Skeletal muscle cell (primary cell): ENCODE data around the gene RUFY3.
A peak's percentile ranks its signal among the peaks of the same experiment; 100 is the strongest.
"Not testable (repeated sequence)": the region's sequence is repeated elsewhere in the genome, so short reads cannot be mapped to it uniquely, and the experiment has no call there.

Experiments
- DNase-seq: peaks from one replicate; pipeline ENCODE4 v3.0.0-alpha.2; 2010; ENCODE audit warnings: low read depth
- H3K4me3 ChIP-seq: 2 replicates; pipeline ENCODE4 v1.5.1; 2011; ENCODE audit warnings: low read depth, mild to moderate bottlenecking, control low read depth, low read length, moderate library complexity

RUFY3 gene

DNA sequence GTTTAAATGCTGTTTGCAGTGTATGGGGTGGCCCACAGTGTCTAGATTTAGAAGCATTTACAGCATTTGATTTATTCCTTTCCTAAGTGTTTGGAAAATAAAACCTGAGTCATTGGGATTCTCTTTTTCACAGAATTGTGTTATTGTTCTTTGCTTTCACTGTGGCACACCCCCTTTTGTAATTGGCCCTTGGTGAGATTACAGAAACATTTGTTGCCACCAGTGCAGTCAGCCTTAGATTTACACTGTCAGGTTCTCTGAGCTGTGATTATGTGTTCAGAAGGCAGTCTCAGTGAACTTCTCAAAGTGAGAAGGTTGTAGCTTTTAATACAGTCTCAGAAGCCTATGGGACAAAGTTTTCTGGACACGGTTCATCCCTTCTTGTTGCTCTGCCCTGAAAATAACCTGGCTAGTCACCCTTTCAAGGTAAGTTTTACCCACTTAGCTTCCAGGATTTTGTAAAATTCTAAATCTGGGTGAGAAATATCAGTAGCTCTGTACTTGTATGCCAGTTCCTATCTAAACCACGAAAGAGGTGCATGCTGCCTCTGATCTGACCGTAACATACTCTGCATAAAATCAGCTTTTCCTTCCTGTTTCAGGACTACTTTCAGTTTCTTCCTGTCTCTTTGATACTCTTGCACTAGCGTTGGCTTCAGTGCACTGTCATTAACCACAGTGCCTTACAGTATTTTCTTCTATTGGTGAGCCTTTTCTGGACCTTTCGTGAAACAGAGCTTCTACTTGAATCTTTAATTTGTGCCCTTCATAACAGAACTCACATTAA is 12.6 kb downstream of the RUFY3 start:
- no peak for DNase-seq
- H3K4me3 ChIP-seq: peak overlapping the region; percentile 37

DNA sequence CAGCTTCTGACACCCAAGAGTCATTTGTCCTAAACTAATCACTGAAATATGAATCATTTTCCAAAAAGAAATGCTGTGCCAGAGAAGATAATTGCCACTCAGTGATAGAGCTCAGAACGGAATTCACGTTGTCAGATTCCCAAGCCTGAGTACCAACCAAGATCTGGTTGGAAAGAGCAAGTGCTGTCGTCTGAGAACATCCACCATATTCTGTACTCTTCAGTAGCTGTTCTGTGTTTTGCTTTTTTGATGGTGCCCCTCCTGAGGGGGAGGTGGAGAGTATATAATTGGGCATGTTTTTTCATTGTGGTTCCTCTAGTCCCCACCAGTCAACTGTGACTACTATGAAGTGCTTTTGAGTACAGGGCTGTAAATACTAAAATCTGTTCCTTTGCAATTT is 13.2 kb downstream of the RUFY3 start:
- no peak for DNase-seq
- peak overlapping the region; percentile 37 for H3K4me3 ChIP-seq

- DNase-seq, H3K4me3 ChIP-seq: not testable (repeated sequence)
Measured at GRCh38 chr4:70735915-70736314, 14.2 kb downstream of the RUFY3 start.

DNA sequence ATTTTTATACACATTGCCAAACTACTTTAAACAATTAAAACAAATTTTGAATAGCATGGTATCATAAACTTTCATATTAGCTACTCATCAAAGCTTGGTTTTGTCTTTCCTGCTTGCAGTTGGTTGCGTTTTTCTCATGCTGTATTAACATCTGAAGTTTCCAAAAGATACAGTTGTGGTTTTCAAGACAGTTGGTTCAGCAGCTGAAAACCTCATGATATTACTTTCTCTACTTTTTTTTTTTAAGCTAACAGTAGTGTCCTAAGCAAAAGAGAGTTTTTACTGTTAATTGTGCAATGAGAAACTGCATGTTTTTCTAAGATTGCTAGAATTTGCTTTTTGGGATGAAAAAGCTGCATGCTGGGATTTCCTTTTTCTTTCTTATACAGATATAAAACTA is 15.2 kb downstream of the RUFY3 start:
- DNase-seq: no peak
- H3K4me3 ChIP-seq: no peak overlapping the region

GRCh38 chr4:70737409-70737808 is 15.6 kb downstream of the RUFY3 start:
- no peak for DNase-seq
- H3K4me3 ChIP-seq: no peak overlapping the region

DNA sequence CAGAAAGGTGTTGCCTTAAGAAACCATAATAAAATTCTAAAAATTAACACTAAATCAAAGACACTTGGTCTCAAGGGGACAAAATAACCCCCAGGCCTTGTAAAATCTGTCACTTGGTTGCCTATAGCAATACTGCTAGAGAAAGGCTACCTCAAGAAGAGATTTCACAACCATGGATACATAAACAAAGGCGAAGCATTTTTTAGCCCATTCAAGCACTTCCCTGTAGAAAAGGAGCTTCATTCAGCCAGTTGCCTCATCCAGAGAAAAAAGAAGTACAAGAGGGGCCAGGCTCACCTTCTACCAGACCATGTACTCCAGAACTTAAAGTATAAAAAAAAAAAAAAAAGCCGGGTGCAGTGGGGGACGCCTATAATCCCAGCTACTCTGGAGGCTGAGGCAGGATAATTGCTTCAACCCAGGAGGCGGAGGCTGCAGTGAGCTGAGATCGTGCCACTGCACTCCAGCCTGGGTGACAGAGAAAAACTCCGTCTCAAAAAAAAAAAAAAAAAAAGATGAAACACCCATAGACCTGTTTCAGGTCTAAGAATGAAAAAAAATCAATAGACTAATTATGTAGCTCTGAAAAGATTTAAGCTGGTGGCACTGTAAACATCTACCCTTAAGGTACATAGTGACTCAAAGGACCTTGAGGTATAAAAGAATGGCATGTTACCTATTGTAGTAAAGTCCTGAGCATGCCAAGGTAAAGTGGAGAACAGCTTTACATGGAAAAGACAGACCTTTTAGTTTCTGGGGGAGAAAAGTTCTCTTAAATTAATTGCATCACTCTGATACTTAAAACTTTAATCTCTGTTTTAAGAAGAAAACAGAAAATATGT is 18.0 kb downstream of the RUFY3 start:
- DNase-seq: no peak
- H3K4me3 ChIP-seq: no peak overlapping the region

DNA sequence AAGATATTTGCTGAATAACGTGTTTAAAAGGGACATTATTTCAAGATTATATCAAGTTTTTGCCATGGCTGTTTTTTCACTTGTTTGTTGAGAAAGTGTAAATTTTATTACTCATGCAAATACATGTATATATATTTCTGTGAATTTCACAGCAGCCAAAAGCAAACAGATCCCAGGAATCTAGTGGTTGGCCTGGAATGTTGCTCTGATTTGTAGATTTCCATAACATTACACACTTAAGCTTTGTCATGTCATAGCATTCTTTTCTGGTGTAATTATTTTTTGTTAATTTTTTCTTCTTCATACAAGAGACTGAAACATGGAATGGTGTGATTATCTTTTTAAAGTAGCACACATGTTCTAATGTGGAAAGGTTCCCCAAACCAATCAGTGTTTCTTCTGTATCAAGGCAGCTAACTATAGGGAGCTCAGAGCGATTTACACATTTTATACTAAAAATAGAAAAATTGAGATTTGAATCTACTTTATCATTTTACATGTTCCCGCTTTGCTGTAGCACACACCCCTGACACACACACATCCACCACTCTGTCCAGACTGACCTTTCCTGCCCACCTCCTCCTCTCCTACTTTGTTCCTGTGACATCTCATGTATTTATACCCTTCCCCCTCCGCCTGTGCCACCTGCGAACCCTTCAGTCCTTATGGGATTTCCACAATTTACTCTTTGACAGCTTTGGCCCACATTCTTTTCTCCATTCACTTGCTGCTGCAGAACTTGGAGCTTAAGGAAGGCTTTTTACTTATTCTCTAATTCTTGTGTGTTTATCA is 20.3 kb downstream of the RUFY3 start:
- H3K4me3 ChIP-seq: no peak overlapping the region
- DNase-seq: no peak

DNA sequence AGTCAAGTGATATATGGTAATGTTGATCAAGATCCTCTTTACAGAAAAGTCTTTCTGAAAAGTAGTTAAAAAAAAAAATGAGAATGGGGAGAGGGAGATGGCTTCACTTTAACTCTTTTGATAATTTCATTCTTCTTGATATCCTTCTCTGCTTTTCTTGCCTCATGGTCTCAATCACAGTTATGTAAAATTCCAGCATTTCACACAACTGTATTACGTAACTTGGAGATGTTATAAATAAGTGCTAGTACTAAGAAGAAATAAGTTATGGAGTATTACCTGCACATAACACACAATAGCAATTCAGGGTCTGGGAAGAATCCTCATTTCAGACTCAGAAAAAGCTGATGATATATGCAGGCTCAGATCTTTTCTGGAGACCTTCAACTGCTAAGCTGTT is 22.0 kb downstream of the RUFY3 start:
- H3K4me3 ChIP-seq: no peak overlapping the region
- DNase-seq: no peak

DNA sequence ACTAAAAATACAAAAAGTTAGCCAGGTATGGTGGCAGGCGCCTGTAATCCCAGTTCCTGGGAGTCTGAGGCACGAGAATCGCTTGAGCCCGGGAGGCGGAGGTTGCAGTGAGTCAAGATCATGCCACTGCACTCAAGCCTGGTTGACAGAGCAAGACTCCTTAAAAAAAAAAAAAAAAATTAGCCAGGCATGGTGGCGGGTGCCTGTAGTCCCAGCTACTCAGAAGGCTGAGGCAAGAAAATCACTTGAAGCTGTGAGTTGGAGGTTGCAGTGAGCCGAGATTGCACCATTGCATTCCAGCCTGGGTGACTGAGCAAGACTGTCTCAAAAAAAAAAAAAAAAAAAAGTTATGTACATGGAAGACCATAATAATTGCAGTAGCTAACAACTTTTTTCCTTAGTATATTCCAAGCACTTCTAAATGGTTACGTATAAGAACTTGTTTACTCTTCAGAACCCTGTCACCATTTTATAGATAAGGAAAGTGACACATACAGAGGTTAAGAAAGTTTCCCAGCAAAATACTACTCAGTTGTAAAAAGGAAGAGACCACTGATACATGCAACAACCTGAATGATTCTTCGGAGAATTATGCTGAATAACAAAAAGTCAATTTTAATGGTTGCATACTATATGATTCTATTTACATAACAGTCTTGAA is 24.5 kb downstream of the RUFY3 start:
- peak; percentile 55 for DNase-seq
- H3K4me3 ChIP-seq: no peak overlapping the region

DNA sequence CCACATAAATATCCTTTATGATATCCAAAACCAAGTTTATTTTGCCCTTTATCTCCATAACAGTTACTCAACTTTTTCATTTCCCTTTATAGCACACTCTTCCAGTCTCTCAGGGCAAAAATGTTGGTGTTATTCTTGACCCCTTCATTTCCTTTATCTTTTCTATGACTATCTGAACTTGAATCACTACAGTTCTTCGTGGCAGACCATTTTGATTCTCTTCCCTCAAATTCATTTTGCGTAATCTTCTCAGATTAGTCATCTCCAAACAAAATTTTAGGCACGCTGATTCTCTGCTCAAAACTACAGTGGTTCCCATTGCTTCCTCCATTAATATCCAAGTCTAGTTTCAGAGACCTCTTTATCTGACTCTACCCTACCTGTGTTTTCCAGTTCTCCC is 26.1 kb downstream of the RUFY3 start:
- no peak overlapping the region for H3K4me3 ChIP-seq
- DNase-seq: no peak

GRCh38 chr4:70749313-70749712 is 27.5 kb downstream of the RUFY3 start:
- no peak overlapping the region for H3K4me3 ChIP-seq
- DNase-seq: no peak

GRCh38 chr4:70752236-70752635 is 30.5 kb downstream of the RUFY3 start:
- no peak for DNase-seq
- no peak overlapping the region for H3K4me3 ChIP-seq

DNA sequence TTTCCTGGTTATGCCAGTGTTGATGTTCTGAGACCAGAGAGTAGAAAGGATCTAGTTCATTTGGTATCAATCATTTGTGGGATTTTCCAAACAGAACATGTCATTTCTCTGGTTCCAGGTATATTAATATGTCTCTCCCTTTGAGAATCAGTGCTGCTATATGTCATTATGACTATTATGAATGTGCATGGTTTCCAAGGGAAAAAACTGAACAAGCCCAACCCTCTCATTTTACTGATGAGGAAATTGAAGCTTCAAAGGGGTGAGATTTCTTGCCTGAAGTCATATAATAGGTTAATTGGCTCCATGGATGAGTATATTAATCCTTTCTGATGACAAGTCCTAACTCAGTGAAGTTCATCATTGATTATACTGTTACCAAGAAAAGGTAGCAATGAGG is 31.9 kb downstream of the RUFY3 start:
- DNase-seq: no peak
- H3K4me3 ChIP-seq: no peak overlapping the region

DNA sequence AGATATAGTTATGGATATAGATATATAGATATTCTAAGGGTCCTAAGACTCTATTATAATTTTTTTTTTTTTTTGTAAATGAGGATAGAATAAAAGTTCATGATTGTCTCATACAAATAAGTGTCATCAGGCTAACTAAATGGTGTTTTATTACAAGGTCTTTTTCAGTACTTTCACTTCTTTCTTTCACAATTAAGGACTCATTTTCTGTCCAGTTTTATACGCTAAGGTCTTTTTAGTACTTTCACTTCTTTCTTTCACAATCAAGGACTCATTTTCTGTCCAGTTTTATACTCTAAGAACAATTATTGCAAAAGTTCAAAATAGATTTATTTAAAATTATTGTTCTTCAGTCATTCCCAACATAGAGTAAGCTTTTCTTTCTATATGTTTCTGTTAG is 32.7 kb downstream of the RUFY3 start:
- H3K4me3 ChIP-seq: no peak overlapping the region
- no peak for DNase-seq

DNA sequence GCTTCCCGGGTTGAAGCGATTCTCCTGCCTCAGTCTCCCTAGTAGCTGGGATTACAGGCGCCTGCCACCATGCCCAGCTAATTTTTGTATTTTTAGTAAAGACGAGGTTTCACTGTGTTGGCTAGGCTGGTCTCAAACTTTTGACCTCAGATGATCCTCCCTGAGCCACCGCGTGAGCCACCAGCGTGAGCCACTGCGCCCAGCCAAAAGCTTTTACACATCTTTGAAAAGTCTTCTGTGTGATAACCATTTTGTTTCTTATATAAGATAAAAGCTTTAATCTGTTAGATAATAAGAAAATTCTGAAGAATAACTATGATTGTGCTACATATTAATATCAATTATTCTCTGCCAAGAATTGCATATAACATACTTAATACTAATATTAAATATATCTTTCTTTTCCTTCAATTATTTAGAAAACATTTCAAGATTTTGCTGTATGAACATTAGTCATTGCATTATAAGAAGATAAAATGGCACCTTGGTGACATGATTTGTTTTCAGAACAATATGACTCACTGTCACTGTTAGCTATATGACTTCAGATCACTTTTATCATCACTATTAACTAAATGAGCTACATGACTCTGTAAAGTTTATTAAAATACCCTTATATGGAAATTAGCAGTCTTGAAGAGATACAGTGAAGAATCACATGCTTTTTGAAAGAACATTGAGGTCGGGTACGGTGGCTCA is 33.4 kb downstream of the RUFY3 start:
- no peak overlapping the region for H3K4me3 ChIP-seq
- DNase-seq: no peak

GRCh38 chr4:70759126-70759525 is 37.4 kb downstream of the RUFY3 start:
- DNase-seq: no peak
- H3K4me3 ChIP-seq: no peak overlapping the region

DNA sequence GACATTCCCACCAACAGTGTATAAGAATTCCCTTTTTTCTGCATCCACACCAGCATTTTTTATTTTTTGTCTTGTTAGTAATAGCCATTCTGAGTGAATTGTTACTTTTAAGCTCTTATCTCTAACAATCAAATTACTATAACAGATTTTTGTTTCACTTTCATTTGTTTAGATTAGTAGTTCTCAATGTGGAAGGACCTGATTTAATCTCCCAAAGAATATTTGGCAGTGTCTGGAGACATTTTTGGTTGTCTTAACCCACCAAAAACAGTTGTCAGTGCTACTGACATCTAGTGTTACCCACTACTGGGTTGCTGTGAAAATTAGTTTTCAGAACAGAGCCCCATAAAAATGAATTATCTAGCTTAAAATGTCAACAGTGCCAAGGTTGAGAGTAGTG is 37.9 kb downstream of the RUFY3 start:
- DNase-seq: no peak
- no peak overlapping the region for H3K4me3 ChIP-seq

- no peak overlapping the region for H3K4me3 ChIP-seq
- no peak for DNase-seq
Measured at GRCh38 chr4:70760662-70761061, 38.9 kb downstream of the RUFY3 start.

GRCh38 chr4:70761276-70761816 is 39.6 kb downstream of the RUFY3 start:
- DNase-seq: no peak
- H3K4me3 ChIP-seq: no peak overlapping the region
